Activated naive CD4-positive, alpha-beta T cell (primary cell): Measurements from ENCODE around the gene FADS6.
"Not testable (repeated sequence)": the region's sequence is repeated elsewhere in the genome, so short reads cannot be mapped to it uniquely, and the experiment has no call there.

ENCODE experiments used
- DNase-seq, 4 experiments: peaks; one replicate each; lab custom pipeline; 2025; lab: John Stamatoyannopoulos, UW

Gene FADS6

GRCh38 chr17:74921026-74921681, 27.7 kb upstream of the FADS6 start:
- no peak for DNase-seq

GRCh38 chr17:74920642-74921025, 27.2 kb upstream of the FADS6 start:
- DNase-seq, result no peak

GRCh38 chr17:74920306-74920620, 26.8 kb upstream of the FADS6 start:
- no peak for DNase-seq

- no peak for DNase-seq
Observed at GRCh38 chr17:74919440-74920305, 26.2 kb upstream of the FADS6 start.

GRCh38 chr17:74918906-74919305, 25.5 kb upstream of the FADS6 start:
- no peak for DNase-seq

- DNase-seq, result no peak
Observed at GRCh38 chr17:74917430-74917829, 24.0 kb upstream of the FADS6 start.

GRCh38 chr17:74916851-74917199, 23.4 kb upstream of the FADS6 start:
- no peak for DNase-seq

- DNase-seq, result no peak
Observed at GRCh38 chr17:74916136-74916850, 22.9 kb upstream of the FADS6 start.

- not testable (repeated sequence) for DNase-seq
Observed at GRCh38 chr17:74911423-74911822, 18.0 kb upstream of the FADS6 start.

- DNase-seq, result not testable (repeated sequence)
Observed at GRCh38 chr17:74909097-74909496, 15.7 kb upstream of the FADS6 start.

- DNase-seq, result no peak
Observed at GRCh38 chr17:74907012-74907411, 13.6 kb upstream of the FADS6 start.

GRCh38 chr17:74906214-74906793, 12.9 kb upstream of the FADS6 start:
- not testable (repeated sequence) for DNase-seq

- DNase-seq, result no peak
Observed at GRCh38 chr17:74904687-74905409, 11.4 kb upstream of the FADS6 start.

- DNase-seq, result no peak
Observed at GRCh38 chr17:74903671-74904070, 10.2 kb upstream of the FADS6 start.

- no peak for DNase-seq
Observed at GRCh38 chr17:74903034-74903433, 9.6 kb upstream of the FADS6 start.

GRCh38 chr17:74901353-74902135, 8.1 kb upstream of the FADS6 start:
- DNase-seq, result no peak

- no peak for DNase-seq
Observed at GRCh38 chr17:74900208-74900607, 6.8 kb upstream of the FADS6 start.

- DNase-seq, result no peak
Observed at GRCh38 chr17:74898376-74898946, 5.0 kb upstream of the FADS6 start.

- DNase-seq, result no peak
Observed at GRCh38 chr17:74893936-74894671, 671 bp upstream of the FADS6 start.
